ENCODE results near the gene EYS. TPM values are rescaled to one million over a fixed set of nuclear protein-coding genes. Genes with fewer than 3 reads are reported as not detected.

The EYS gene
- total RNA-seq, 4 donors from 2014 or later: under 0.01 TPM; not detected in 3

DNA sequence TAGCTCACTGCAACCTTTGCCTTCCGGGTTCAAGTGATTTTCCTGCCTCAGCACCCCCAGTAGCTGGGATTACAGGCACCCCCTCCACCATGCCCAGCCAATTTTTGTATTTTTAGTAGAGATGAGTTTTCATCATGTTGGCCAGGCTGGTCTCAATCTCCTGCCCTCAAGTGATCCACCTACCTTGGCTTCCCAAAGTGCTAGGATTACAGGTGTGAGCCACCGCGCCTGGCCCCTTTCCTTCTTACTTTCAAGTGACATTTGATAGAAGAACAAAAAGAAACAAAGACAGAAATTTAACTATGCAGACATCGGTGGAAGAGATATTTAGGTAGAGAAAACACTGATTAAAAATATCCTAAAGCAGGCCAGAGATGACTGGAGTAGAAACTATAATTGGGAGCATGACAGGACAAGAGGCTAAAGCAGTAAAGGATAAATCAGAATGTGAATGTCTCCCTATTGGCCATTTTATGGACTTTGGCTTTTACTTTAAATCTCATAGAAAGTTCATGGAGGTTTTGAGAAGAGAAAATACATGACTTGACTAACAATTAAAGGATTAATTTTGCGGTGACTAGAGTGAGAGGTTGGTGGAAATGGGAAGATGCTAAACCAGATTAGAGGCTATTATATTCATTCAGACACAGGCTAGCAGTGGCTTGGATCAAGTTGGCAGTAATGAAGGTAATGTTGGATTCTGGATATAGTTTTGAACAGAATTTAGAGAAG is 2.2 kb upstream of the EYS start:
- no peaks in the 10 kb centered on the region for H3K4me1 ChIP-seq
- H3K27me3 ChIP-seq: no peaks in the 10 kb centered on the region
- TF ChIP-seq POLR2A (IDR thresholded peaks at IDR 0.05; ENCODE audit: low read depth): no peak
- TF ChIP-seq POLR2AphosphoS5 (IDR thresholded peaks at IDR 0.05): no peak
- TF ChIP-seq, protein P1, sequence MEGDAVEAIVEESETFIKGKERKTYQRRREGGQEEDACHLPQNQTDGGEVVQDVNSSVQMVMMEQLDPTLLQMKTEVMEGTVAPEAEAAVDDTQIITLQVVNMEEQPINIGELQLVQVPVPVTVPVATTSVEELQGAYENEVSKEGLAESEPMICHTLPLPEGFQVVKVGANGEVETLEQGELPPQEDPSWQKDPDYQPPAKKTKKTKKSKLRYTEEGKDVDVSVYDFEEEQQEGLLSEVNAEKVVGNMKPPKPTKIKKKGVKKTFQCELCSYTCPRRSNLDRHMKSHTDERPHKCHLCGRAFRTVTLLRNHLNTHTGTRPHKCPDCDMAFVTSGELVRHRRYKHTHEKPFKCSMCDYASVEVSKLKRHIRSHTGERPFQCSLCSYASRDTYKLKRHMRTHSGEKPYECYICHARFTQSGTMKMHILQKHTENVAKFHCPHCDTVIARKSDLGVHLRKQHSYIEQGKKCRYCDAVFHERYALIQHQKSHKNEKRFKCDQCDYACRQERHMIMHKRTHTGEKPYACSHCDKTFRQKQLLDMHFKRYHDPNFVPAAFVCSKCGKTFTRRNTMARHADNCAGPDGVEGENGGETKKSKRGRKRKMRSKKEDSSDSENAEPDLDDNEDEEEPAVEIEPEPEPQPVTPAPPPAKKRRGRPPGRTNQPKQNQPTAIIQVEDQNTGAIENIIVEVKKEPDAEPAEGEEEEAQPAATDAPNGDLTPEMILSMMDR (IDR thresholded peaks at IDR 0.05): no peak
- TF ChIP-seq EP300 (IDR thresholded peaks at IDR 0.05): no peak
- no peaks in the 10 kb centered on the region for H3K36me3 ChIP-seq
- no peak overlapping the region for H3K4me3 ChIP-seq
- DNase-seq (ENCODE audit: extremely low spot score): no peak
- no peaks in the 10 kb centered on the region for H3K9me3 ChIP-seq
- no peak overlapping the region for H3K27ac ChIP-seq (replicated peaks in 1 of 4)
- intact Hi-C loops (cut with DNase I): no loop called here
- 98% methylated on average over 5 of the region's 5 CpGs for WGBS

DNA sequence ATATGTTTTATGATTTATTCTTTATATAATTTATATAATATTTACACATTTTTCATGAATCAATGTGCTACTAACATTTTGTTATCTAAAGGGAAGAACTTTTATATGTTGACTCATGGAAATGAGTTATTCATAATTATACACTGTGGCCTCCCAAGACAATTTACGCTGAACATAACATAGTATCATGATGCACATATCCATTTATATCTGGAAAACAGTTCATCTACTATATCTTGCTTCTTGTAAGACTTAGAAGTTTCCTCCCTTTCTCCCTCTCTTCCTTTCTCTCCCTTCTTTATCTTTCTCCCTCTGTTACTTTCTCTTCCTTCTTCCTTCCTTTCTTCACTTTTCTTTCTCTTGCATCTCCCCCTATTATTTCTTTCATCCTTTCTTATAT is 1.1 kb upstream of the EYS start:
- Histone ChIP-seq H3K4me1 (no peaks in the 10 kb centered on the region), H3K27me3 (no peaks in the 10 kb centered on the region), H3K4me3 (no peak overlapping the region), H3K9me3 (no peaks in the 10 kb centered on the region), H3K27ac (replicated peaks in 1 of 4) (no peak overlapping the region), H3K36me3 (no peaks in the 10 kb centered on the region)
- 97% methylated on average over 1 of the region's 1 CpG for WGBS
- intact Hi-C loops (cut with DNase I): no loop called here
- no peak for TF ChIP-seq POLR2AphosphoS5 (IDR thresholded peaks at IDR 0.05)
- no peak for TF ChIP-seq POLR2A (IDR thresholded peaks at IDR 0.05; ENCODE audit: low read depth)
- DNase-seq (ENCODE audit: extremely low spot score): no peak

DNA sequence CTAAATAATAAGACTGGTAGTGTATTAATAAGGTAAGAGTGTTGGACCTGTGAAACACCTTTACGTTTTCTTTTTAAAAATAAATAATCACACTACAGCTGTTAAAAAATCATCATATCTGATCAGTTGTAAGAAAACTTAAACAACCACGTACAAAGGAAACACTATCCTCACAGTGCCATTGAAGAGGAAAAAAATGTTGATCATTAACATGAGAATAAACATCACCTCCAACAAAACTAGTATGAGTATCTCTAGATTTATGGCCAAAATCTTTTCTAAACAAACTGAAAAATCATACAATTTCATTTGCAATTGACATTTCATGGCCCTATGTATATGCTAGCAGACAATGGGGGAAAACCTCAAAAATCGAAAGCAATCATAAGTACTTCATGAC is 590 bp downstream of the EYS start:
- Histone ChIP-seq H3K4me3 (no peak overlapping the region), H3K9me3 (no peaks in the 10 kb centered on the region), H3K4me1 (no peaks in the 10 kb centered on the region), H3K36me3 (no peaks in the 10 kb centered on the region), H3K27me3 (no peaks in the 10 kb centered on the region), H3K27ac (replicated peaks in 1 of 4) (no peak overlapping the region)
- intact Hi-C loops (cut with DNase I): no loop called here
- DNase-seq (ENCODE audit: extremely low spot score): no peak
- TF ChIP-seq, protein P1 (IDR thresholded peaks at IDR 0.05): no peak
- TF ChIP-seq POLR2AphosphoS5 (IDR thresholded peaks at IDR 0.05) (no peak), POLR2A (IDR thresholded peaks at IDR 0.05; ENCODE audit: low read depth) (no peak), EP300 (IDR thresholded peaks at IDR 0.05) (no peak)
- WGBS: 67% methylated on average over 3 of the region's 3 CpGs

DNA sequence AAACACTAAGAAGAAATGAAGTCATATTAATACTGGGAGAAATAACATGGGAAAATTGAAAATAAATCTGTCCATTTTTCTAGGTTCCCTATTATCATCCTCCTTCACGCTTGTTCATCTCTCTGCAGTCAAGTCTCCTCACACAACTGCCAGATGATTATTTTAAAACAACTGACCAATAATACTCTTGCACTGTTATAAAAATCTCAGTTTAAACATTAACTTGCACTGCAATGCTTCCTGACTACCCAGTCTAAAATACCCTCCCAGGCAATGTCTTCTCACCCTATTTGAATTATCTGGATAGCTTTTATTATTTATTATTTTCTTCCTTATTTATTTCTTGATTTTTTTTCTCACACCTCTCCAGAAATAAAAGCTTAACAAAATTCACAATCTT is 5.7 kb downstream of the EYS start:
- TF ChIP-seq EP300 (IDR thresholded peaks at IDR 0.05): no peak
- no peak for TF ChIP-seq POLR2AphosphoS5 (IDR thresholded peaks at IDR 0.05)
- TF ChIP-seq POLR2A (IDR thresholded peaks at IDR 0.05; ENCODE audit: low read depth): no peak
- TF ChIP-seq, protein P1 (IDR thresholded peaks at IDR 0.05): no peak
- WGBS: 81% methylated on average over 1 of the region's 1 CpG
- no peak overlapping the region for H3K27ac ChIP-seq (replicated peaks in 1 of 4)
- H3K27me3 ChIP-seq: no peaks in the 10 kb centered on the region
- H3K9me3 ChIP-seq: no peaks in the 10 kb centered on the region
- intact Hi-C loops (cut with DNase I): no loop called here
- no peak overlapping the region for H3K4me3 ChIP-seq
- H3K4me1 ChIP-seq: no peaks in the 10 kb centered on the region
- no peaks in the 10 kb centered on the region for H3K36me3 ChIP-seq
- no peak for DNase-seq (ENCODE audit: extremely low spot score)

DNA sequence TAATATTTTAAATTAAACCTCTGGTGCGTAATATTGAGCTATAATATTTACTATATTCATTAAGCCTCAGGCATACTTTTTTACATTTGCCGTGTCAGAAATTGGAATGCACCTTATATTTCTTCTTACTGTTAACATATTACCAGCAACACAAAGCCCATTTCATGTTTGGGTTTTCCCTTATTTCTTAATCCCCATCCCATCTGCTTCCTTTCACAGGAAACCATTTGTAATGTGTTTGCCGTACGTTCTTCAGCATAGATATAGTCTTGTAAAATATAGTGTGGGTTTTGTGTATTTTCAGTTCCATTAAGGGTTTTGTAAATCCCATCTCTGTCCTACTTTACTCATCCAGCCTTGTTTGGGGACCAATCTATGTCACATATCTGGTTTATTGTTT is 6.5 kb downstream of the EYS start:
- no peaks in the 10 kb centered on the region for H3K36me3 ChIP-seq
- TF ChIP-seq POLR2A (IDR thresholded peaks at IDR 0.05; ENCODE audit: low read depth): no peak
- no peak for TF ChIP-seq POLR2AphosphoS5 (IDR thresholded peaks at IDR 0.05)
- TF ChIP-seq EP300 (IDR thresholded peaks at IDR 0.05): no peak
- TF ChIP-seq, protein P1 (IDR thresholded peaks at IDR 0.05): no peak
- H3K27ac ChIP-seq (replicated peaks in 1 of 4): no peak overlapping the region
- no peaks in the 10 kb centered on the region for H3K4me1 ChIP-seq
- intact Hi-C loops (cut with DNase I): no loop called here
- no peak for DNase-seq (ENCODE audit: extremely low spot score)
- 44% methylated on average over 4 of the region's 4 CpGs for WGBS
- no peak overlapping the region for H3K4me3 ChIP-seq
- no peaks in the 10 kb centered on the region for H3K27me3 ChIP-seq
- no peaks in the 10 kb centered on the region for H3K9me3 ChIP-seq
